HG03521 (cell line): ENCODE measurements around the gene TXNDC2.
"Not testable (repeated sequence)": the region's sequence is repeated elsewhere in the genome, so short reads cannot be mapped to it uniquely, and the experiment has no call there.

Source experiments
- ATAC-seq: cut with Tn5 transposase; IDR thresholded peaks from one replicate; pipeline ENCODE4 v1.9.1; 2021; ENCODE audit warnings: mild to moderate bottlenecking, moderate library complexity; ENCODE audit not compliant: unreplicated experiment

Gene TXNDC2

DNA sequence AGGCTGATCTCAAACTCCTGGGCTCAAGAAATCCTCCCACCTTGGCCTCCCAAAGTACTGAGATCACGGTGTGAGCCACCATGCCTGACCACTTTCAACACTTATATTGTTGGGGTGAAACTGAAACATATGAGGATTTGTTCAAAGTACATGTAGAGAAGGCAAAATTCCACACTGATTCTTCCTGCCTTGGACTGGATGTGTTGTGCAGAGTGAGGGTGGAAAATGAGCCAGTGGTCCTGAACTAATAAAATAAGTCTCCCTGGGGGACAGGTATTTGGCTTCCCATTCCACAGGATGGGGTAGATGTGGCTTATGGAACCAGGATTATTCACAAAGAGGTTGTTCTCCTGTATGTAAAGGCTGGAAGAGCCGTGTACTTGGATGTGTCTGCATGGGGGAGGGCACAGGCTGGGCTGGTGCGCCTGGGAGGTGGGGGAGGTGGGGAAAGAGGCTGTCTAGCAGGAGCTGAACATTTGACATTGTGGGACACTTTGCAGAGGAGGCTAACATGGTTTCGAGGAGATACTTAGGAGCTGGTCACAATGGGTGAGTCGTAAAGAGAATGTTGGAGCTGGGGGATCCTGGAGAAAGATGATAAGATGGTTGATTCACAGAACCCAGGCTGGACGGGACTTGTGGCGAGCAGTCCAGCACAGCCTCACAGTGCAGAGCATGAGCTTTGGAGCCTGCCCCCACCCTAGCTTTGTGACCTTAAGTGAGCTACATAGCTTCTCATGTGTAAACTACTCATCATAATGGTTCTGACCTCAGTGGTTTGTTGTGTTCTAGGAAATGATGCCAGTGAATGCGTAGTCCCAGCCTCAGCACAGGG, at the start of gene TXNDC2:
TSS of gene TXNDC2 (plus strand) at position 804 of the 835 bp plus-strand sequence. CDS start 708 bp downstream, outside the sequence.
- no peak for ATAC-seq

- no peak for ATAC-seq
Measured at GRCh38 chr18:9838144-9838877, 47.5 kb upstream of the TXNDC2 start.

DNA sequence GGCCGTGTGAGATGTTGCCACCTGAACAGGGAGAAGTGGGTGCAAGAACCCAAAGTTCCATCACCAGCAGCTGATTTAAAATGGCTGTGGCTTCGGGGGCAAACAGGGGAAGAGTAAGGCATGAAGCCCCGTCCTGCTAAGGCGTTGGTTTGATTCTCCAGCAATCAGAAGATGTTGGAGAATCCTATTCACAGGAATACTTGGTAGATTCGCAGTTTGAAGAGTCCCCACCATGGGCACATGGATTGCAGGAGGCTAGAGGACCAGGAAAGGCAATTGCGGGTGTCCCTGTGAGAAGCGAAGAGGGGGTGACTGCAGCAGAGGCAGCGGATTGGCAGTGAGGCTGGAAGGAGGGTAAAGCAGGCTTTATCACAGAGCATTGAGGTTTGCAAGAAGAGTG, 46.6 kb upstream of the TXNDC2 start:
- no peak for ATAC-seq

- ATAC-seq, result no peak
Measured at GRCh38 chr18:9839853-9840252, 45.9 kb upstream of the TXNDC2 start.

DNA sequence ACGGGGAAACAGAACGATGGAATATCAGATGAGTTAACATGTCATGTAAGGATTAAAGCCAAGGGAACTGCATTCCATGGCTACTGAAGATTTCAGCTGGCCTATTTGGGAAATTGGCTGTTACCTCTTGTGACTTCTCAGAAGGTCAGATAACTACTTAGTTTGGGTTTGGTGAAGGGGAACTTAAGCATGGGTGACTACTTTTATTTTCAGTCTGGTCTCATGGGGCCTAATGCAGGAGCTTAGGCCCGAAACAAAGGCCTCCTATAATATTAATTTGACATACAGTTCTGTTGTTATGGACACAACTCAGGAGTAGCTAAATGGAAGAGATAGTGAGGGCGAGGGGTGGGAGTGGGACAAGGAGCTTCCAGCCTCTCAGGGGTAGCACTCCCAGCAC, 44.0 kb upstream of the TXNDC2 start:
- no peak for ATAC-seq

- no peak for ATAC-seq
Measured at GRCh38 chr18:9842448-9842847, 43.3 kb upstream of the TXNDC2 start.

- no peak for ATAC-seq
Measured at GRCh38 chr18:9845256-9845655, 40.5 kb upstream of the TXNDC2 start.

GRCh38 chr18:9846162-9846925, 39.4 kb upstream of the TXNDC2 start:
- no peak for ATAC-seq

GRCh38 chr18:9848170-9848879, 37.4 kb upstream of the TXNDC2 start:
- no peak for ATAC-seq

DNA sequence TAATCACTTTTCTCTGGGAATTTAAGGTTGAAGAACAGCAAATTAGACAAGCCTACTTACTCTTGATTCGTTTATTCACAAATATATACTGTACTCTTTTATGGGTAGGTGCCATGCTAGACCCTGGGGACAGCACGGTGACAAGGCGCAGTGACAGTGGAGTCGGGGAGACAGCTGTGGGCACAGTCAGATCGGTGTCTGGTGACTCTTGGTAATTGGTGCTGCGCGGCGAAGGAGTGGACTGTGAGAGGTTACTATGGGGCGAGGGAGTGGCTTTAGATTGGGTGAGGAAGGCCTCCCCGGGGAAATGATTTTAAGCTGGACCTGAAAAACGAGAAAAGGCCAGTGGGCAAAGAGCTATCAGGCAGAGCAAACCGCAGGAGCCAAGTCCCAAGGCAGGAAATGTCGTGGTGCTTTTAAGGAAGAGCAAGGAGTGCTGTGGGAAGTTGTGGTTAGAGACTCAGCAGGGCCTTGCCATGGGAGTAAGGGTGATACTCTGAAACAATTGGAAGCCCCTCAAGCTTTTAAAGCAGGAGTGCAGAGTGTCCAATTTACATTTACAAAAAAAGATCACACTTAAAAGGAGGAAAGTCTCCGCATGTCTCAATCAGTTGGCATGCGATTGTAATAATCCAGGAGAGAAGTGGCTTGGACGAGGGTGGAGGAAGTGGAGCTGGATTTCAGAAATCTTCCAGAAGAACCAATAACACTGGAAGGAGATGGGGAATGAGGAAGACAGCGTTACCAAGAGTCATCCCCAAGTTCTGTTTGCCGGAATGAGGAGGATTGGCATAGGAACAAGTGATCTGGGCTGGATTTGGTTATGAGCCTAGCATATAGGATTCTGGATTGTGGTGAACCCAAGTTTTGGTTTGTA, 36.1 kb upstream of the TXNDC2 start:
- ATAC-seq, result no peak

DNA sequence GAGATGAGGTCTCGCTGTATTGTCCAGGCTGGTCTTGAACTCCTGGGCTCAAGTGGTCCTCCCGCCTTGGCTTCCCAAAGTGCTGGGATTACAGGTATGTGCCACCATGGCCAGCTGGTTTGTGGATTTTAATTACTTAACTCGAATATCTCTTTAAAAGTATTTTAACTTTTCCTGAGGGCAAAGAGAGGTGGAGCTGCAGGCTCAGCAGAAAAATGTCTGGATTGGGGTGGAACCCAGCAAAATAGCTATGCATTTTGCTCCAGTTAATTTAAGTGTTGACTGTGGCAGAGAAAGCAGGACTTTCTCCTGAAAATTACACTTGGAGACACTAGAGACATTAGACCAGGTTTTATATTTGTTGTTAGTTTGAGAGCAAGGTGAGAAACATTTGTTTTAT, 35.5 kb upstream of the TXNDC2 start:
- no peak for ATAC-seq

GRCh38 chr18:9851511-9851910, 34.3 kb upstream of the TXNDC2 start:
- ATAC-seq, result no peak

DNA sequence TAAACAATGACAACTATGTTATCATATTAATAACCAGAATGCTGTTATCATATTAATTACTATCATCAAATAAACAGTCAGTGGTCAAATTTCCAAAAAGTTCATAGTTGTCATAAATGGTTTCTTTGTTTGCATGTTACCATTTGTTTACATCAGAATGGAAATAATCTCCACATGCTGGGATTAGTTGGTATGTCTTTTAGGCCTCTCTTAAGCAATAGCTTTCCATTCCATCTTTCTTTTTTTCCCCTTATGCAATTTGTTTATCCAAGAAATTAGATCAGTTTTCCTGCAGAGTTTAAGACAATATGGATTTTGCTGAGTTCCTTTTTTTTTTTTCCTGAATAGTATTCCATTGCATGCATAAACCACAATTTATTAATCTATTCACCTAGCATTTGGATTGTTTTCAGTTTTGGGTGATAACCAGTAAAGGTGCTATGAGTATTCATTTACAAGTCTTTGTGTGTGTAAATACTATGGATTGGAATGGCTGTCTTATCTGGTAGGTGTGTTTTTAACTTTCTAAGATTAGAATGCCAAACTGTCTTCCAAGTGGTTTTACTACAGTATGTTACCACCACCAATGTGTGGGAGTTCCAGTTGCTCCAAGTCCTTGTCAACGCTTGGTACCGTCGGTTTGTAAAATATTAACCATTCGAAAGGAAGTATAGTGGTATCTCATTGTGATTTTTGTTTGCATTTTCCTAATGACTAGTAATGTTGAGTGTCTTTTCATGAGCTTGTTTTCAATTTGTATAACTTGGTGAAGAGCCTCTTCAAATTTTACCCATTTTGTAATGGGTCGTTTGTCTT, 33.3 kb upstream of the TXNDC2 start:
- no peak for ATAC-seq

DNA sequence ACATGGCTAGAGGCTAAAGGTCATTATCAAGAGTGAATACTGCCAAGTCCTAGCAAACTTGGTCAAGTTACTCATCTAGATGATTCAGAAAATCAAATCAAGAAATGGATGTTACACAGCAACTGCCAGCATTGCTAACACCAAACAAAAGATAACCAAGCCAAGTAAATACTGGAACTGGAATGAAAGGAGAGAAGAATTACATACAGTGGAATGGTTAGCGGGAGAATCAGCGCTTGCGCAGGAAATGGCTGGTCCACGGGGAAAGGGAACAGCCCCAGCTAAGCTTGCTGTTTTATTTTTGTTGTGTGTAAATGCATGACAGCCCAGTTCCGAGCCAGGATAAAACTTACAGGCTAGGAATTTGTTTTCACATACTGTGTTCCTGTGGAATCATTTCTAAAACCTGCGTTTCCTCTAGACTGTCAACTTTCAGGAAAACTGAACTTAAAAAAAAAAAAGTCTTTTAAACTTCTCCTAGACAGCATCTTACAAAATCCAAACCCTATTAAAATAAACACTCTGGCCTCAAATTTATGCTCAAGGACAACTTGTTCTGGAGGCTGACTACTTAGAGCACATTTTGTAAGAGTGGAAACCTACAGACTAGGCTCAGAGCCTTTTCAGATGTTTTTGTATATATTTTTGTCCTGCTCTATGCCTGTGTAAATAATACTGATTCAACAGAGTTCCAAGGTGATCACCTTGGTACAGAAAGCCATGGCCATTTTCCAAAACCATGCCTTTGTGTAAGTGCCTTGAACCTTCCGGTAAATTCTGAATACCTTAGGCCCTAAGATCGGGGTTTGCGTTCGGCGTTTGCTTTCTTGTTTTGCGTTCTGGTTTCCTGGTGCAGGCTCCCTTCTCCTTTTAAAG, 30.7 kb upstream of the TXNDC2 start:
- ATAC-seq, result no peak

GRCh38 chr18:9855681-9856080, 30.1 kb upstream of the TXNDC2 start:
- no peak for ATAC-seq

DNA sequence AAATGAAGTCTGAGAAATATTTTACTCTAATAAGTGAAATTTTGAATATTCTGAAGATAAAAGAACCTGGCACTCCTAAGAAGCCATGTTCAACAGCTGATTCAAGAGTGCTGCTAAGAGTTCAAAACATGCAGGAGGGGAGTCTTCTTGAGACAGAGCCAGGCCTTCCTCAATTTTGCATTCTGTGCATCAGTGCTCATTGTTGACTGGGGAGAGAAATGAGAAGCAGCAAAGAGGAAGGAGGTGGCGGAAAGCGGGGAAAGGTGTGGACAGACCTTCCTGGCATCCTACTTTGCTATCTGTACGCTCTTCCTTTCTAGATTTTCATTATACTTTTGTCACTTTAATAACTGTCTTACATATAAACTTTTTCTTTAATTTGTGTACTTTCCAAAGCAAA, 29.7 kb upstream of the TXNDC2 start:
- ATAC-seq, result no peak

- ATAC-seq, result not testable (repeated sequence)
Measured at GRCh38 chr18:9857479-9857998, 28.2 kb upstream of the TXNDC2 start.

- ATAC-seq, result no peak
Measured at GRCh38 chr18:9858642-9859041, 27.1 kb upstream of the TXNDC2 start.
